Measurements from ENCODE around the gene PLXNA1. TPM values are rescaled to one million over a fixed set of nuclear protein-coding genes. Genes with fewer than 3 reads are reported as not detected.

PLXNA1 gene
- total RNA-seq, 4 donors from 2014 or later: 20.8 to 56.7 (median 27.7) TPM

DNA sequence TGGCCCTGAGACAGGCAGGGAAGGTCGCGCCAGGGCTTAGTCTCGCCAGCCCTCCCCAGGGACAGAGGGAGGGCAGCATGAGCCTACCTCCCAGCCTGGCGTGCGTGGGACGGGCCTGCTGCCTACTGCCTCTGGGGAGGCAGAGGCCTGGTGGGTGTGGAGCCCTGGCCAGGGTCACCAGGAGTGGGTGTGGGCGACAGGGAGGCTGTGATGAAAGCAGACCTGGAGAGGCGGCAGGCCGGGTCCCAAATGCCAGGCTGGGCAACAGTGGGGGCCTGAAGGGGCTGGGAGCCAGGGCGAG, 33.1 kb downstream of the PLXNA1 start:
- Histone ChIP-seq H3K9me3 (no peaks in the 10 kb centered on the region), H3K27me3 (no peaks in the 10 kb centered on the region), H3K4me1 (no peaks in the 10 kb centered on the region), H3K4me3 (no peak overlapping the region), H3K27ac (no peak overlapping the region), H3K36me3 (peaks cover 0 to 9% (median 0%) of the 10 kb centered on the region in 4 donors)
- no peak for DNase-seq
- intact Hi-C loops (cut with DNase I; ENCODE audit: low total_unique reads): no loop called here
- WGBS, 2 donors (ENCODE audit: low coverage in 1 of 2): 87 to 96% methylated on average over 4 to 10 of the region's 10 CpGs
- TF ChIP-seq EP300 (IDR thresholded peaks at IDR 0.05; ENCODE audit: low read depth): no peak
- TF ChIP-seq POLR2A (IDR thresholded peaks at IDR 0.05): no peak
- TF ChIP-seq, protein P1, sequence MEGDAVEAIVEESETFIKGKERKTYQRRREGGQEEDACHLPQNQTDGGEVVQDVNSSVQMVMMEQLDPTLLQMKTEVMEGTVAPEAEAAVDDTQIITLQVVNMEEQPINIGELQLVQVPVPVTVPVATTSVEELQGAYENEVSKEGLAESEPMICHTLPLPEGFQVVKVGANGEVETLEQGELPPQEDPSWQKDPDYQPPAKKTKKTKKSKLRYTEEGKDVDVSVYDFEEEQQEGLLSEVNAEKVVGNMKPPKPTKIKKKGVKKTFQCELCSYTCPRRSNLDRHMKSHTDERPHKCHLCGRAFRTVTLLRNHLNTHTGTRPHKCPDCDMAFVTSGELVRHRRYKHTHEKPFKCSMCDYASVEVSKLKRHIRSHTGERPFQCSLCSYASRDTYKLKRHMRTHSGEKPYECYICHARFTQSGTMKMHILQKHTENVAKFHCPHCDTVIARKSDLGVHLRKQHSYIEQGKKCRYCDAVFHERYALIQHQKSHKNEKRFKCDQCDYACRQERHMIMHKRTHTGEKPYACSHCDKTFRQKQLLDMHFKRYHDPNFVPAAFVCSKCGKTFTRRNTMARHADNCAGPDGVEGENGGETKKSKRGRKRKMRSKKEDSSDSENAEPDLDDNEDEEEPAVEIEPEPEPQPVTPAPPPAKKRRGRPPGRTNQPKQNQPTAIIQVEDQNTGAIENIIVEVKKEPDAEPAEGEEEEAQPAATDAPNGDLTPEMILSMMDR (IDR thresholded peaks at IDR 0.05): no peak
- TF ChIP-seq POLR2AphosphoS5 (IDR thresholded peaks at IDR 0.05): no peak
- in situ Hi-C loops (cut with MboI; ENCODE audit: low pct_ligation_motif_present in 1 of 4, low pct_unique_long_range_greater_than_20kb in 1 of 4, low sequenced_read_pairs in 3 of 4): no loop called here

DNA sequence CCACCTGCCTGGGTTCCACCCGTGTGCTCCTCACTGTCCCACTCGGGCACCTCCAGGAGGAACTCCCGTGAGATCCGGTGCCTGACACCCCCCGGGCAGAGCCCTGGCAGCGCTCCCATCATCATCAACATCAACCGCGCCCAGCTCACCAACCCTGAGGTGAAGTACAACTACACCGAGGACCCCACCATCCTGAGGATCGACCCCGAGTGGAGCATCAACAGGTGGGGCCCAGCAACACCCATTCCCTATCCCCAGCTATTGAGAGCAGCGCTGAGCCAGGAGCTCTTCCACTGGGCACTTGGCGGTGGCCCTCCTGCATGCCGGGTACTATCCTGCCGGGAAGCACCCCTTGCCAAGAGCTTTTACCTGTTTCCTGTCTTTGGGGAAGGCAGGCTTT, 33.5 kb downstream of the PLXNA1 start:
- WGBS, 2 donors (ENCODE audit: low coverage in 1 of 2): 89% methylated on average over 15 of the region's 15 CpGs; no CpG with 5 or more reads in 1 of the 2 donors
- intact Hi-C loops (cut with DNase I; ENCODE audit: low total_unique reads): no loop called here
- H3K36me3 ChIP-seq: peaks cover 0 to 9% (median 0%) of the 10 kb centered on the region in 4 donors

DNA sequence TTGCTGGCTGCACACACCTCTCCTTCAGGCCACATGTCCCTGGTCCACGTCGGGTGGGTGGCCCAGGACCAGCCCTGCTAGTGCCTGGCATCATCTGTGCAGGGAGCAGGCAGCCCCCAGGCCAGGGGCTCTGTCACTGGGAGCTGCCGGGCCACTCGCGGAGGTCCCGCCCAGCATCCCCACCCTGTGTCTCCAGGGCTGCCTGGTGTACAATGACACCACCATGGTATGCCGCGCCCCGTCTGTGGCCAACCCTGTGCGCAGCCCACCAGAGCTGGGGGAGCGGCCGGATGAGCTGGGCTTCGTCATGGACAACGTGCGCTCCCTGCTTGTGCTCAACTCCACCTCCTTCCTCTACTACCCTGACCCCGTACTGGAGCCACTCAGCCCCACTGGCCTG, 34.3 kb downstream of the PLXNA1 start:
- no peak for DNase-seq
- H3K4me3 ChIP-seq: no peak overlapping the region
- no peaks in the 10 kb centered on the region for H3K9me3 ChIP-seq
- no peaks in the 10 kb centered on the region for H3K4me1 ChIP-seq
- H3K36me3 ChIP-seq: peaks cover 0 to 16% (median 0%) of the 10 kb centered on the region in 4 donors
- H3K27ac ChIP-seq: no peak overlapping the region
- intact Hi-C loops (cut with DNase I; ENCODE audit: low total_unique reads): no loop called here
- TF ChIP-seq, protein P1 (IDR thresholded peaks at IDR 0.05): no peak
- TF ChIP-seq POLR2A (IDR thresholded peaks at IDR 0.05): no peak
- TF ChIP-seq EP300 (IDR thresholded peaks at IDR 0.05; ENCODE audit: low read depth): no peak
- no peak for TF ChIP-seq POLR2AphosphoS5 (IDR thresholded peaks at IDR 0.05)
- in situ Hi-C loops (cut with MboI; ENCODE audit: low pct_ligation_motif_present in 1 of 4, low pct_unique_long_range_greater_than_20kb in 1 of 4, low sequenced_read_pairs in 3 of 4): no loop called here
- WGBS, 2 donors (ENCODE audit: low coverage in 1 of 2): 93% methylated on average over 16 of the region's 16 CpGs; no CpG with 5 or more reads in 1 of the 2 donors
- H3K27me3 ChIP-seq: no peaks in the 10 kb centered on the region

More for the DNA sequence above, 33.5 kb downstream of the PLXNA1 start:
- Histone ChIP-seq H3K4me1 (no peaks in the 10 kb centered on the region), H3K27ac (no peak overlapping the region), H3K9me3 (no peaks in the 10 kb centered on the region), H3K4me3 (no peak overlapping the region), H3K27me3 (no peaks in the 10 kb centered on the region)
- in situ Hi-C loops (cut with MboI; ENCODE audit: low pct_ligation_motif_present in 1 of 4, low pct_unique_long_range_greater_than_20kb in 1 of 4, low sequenced_read_pairs in 3 of 4): no loop called here
- TF ChIP-seq, protein P1 (IDR thresholded peaks at IDR 0.05): no peak
- TF ChIP-seq EP300 (IDR thresholded peaks at IDR 0.05; ENCODE audit: low read depth) (no peak), POLR2AphosphoS5 (IDR thresholded peaks at IDR 0.05) (no peak), POLR2A (IDR thresholded peaks at IDR 0.05) (no peak)
- no peak for DNase-seq

DNA sequence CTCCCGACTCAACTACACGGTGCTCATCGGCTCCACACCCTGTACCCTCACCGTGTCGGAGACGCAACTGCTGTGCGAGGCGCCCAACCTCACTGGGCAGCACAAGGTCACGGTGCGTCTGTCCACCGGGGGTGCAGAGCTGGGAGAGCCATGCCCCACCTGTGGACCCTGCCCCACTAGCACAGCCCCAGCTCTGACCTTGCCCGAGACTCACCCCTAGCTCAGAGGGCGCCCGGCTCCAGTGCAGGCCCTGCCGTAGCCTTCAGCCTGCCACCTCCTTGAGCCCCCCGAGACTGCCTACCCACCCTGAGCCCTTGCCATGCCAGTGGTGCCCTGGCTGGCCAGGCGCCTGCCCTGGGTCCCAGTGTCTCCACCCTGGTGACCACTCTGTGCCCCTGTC, 34.9 kb downstream of the PLXNA1 start:
- TF ChIP-seq POLR2A (IDR thresholded peaks at IDR 0.05) (no peak), POLR2AphosphoS5 (IDR thresholded peaks at IDR 0.05) (no peak), EP300 (IDR thresholded peaks at IDR 0.05; ENCODE audit: low read depth) (no peak)
- TF ChIP-seq, protein P1 (IDR thresholded peaks at IDR 0.05): no peak
- Histone ChIP-seq H3K4me3 (no peak overlapping the region), H3K36me3 (peaks cover 0 to 20% (median 0%) of the 10 kb centered on the region in 4 donors), H3K4me1 (no peaks in the 10 kb centered on the region), H3K27ac (no peak overlapping the region), H3K27me3 (no peaks in the 10 kb centered on the region), H3K9me3 (no peaks in the 10 kb centered on the region)
- intact Hi-C loops (cut with DNase I; ENCODE audit: low total_unique reads): no loop called here
- DNase-seq: no peak
- 94% methylated on average over 17 of the region's 17 CpGs; no CpG with 5 or more reads in 1 of the 2 donors for WGBS, 2 donors (ENCODE audit: low coverage in 1 of 2)
- in situ Hi-C loops (cut with MboI; ENCODE audit: low pct_ligation_motif_present in 1 of 4, low pct_unique_long_range_greater_than_20kb in 1 of 4, low sequenced_read_pairs in 3 of 4): no loop called here

All from transverse colon (tissue), 4 donors.